ENCODE measurements around the gene SCNN1A.

Gene SCNN1A

GRCh38 chr12:6367969-6368892 lies 7.1 kb downstream of the SCNN1A start:
- no peak for DNase-seq

- DNase-seq, result peak; percentile 62
These were observed 8.0 kb downstream of the SCNN1A start for GRCh38 chr12:6367065-6367968.

- no peak for DNase-seq
These were observed 11.4 kb downstream of the SCNN1A start for GRCh38 chr12:6364044-6364374.

- no peak for DNase-seq
These were observed 11.9 kb downstream of the SCNN1A start for GRCh38 chr12:6363330-6364043.

GRCh38 chr12:6363010-6363329 lies 12.4 kb downstream of the SCNN1A start:
- no peak for DNase-seq

- no peak for DNase-seq
These were observed 13.0 kb downstream of the SCNN1A start for GRCh38 chr12:6362403-6362802.

- DNase-seq, result no peak
These were observed 13.5 kb downstream of the SCNN1A start for GRCh38 chr12:6361834-6362233.

- DNase-seq, result no peak
These were observed 14.5 kb downstream of the SCNN1A start for GRCh38 chr12:6360578-6361490.

GRCh38 chr12:6360080-6360571 lies 15.2 kb downstream of the SCNN1A start:
- DNase-seq, result no peak

- DNase-seq, result no peak
These were observed 16.5 kb downstream of the SCNN1A start for GRCh38 chr12:6358881-6359280.

GRCh38 chr12:6356374-6356820 lies 19.0 kb downstream of the SCNN1A start:
- no peak for DNase-seq

GRCh38 chr12:6355491-6356373 lies 19.6 kb downstream of the SCNN1A start:
- DNase-seq, result no peak

GRCh38 chr12:6354495-6355393 lies 20.6 kb downstream of the SCNN1A start:
- DNase-seq, result no peak

- no peak for DNase-seq
These were observed 22.9 kb downstream of the SCNN1A start for GRCh38 chr12:6352193-6353173.

GRCh38 chr12:6351622-6352021 lies 23.7 kb downstream of the SCNN1A start:
- no peak for DNase-seq

- DNase-seq, result no peak
These were observed 27.7 kb downstream of the SCNN1A start for GRCh38 chr12:6347367-6348338.

GRCh38 chr12:6346942-6347341 lies 28.4 kb downstream of the SCNN1A start:
- DNase-seq, result no peak
